Lower leg skin (tissue), 3 donors: ENCODE results near the gene FFAR4.

Experiments used
- POLR2A ChIP-seq, 2 donors: fragments of 450-650 bp; IDR thresholded peaks; one replicate each; pipeline ENCODE4 v1.6.1; 2016 to 2017; ENCODE audit warnings: antibody characterized with exemption in 2 of 2, mild to moderate bottlenecking in 1 of 2, moderate library complexity in 1 of 2
- TF ChIP-seq, protein P1 (sequence below), 3 donors: fragments of 450-650 bp; IDR thresholded peaks; one replicate each; pipeline ENCODE4 v1.5.1; 2016; ENCODE audit warnings: antibody characterized with exemption in 3 of 3, mild to moderate bottlenecking in 3 of 3, moderate library complexity in 2 of 3

DNA sequence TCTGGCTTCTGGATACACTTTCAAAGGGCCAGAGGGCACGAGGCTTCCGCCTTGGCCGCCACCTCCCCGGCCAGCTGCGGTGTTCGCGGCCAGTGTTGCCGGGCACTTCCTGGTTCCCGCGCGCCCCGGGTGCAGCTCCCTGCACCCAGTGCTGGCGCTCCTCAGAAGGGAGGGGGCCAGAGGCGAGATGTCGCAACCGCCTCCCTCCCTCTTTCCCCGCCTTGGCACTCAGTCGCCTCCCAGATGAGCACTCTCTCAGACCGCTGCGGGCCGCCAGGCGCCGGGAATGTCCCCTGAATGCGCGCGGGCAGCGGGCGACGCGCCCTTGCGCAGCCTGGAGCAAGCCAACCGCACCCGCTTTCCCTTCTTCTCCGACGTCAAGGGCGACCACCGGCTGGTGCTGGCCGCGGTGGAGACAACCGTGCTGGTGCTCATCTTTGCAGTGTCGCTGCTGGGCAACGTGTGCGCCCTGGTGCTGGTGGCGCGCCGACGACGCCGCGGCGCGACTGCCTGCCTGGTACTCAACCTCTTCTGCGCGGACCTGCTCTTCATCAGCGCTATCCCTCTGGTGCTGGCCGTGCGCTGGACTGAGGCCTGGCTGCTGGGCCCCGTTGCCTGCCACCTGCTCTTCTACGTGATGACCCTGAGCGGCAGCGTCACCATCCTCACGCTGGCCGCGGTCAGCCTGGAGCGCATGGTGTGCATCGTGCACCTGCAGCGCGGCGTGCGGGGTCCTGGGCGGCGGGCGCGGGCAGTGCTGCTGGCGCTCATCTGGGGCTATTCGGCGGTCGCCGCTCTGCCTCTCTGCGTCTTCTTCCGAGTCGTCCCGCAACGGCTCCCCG, at the start of gene FFAR4:
- TF ChIP-seq POLR2A (IDR thresholded peaks at IDR 0.05): no peak
- TF ChIP-seq, protein P1, sequence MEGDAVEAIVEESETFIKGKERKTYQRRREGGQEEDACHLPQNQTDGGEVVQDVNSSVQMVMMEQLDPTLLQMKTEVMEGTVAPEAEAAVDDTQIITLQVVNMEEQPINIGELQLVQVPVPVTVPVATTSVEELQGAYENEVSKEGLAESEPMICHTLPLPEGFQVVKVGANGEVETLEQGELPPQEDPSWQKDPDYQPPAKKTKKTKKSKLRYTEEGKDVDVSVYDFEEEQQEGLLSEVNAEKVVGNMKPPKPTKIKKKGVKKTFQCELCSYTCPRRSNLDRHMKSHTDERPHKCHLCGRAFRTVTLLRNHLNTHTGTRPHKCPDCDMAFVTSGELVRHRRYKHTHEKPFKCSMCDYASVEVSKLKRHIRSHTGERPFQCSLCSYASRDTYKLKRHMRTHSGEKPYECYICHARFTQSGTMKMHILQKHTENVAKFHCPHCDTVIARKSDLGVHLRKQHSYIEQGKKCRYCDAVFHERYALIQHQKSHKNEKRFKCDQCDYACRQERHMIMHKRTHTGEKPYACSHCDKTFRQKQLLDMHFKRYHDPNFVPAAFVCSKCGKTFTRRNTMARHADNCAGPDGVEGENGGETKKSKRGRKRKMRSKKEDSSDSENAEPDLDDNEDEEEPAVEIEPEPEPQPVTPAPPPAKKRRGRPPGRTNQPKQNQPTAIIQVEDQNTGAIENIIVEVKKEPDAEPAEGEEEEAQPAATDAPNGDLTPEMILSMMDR (IDR thresholded peaks at IDR 0.05): no peak
